NCI-H146 (cell line): ENCODE results near the gene KIF25.

Experiments
- DNase-seq: peaks from one replicate; lab custom pipeline; 2025; lab: John Stamatoyannopoulos, UW

The KIF25 gene

GRCh38 chr6:167997642-167998041, at the start of gene KIF25:
KIF25 (plus strand) TSS chr6:167997671; CDS start chr6:168029586, 31,915 bp downstream.
- DNase-seq, result no peak

GRCh38 chr6:167947716-167948115, 49.8 kb upstream of the KIF25 start:
- DNase-seq, result no peak

- no peak for DNase-seq
These were observed 48.8 kb upstream of the KIF25 start for GRCh38 chr6:167948716-167949115.

GRCh38 chr6:167949121-167949684, 48.3 kb upstream of the KIF25 start:
- no peak for DNase-seq

GRCh38 chr6:167951781-167952511, 45.5 kb upstream of the KIF25 start:
- DNase-seq, result no peak

GRCh38 chr6:167952512-167952859, 45.0 kb upstream of the KIF25 start:
- no peak for DNase-seq

GRCh38 chr6:167953551-167953950, 43.9 kb upstream of the KIF25 start:
- no peak for DNase-seq

GRCh38 chr6:167954151-167954550, 43.3 kb upstream of the KIF25 start:
- no peak for DNase-seq

GRCh38 chr6:167956491-167956890, 41.0 kb upstream of the KIF25 start:
- no peak for DNase-seq

GRCh38 chr6:167956983-167957492, 40.4 kb upstream of the KIF25 start:
- no peak for DNase-seq

GRCh38 chr6:167957626-167958025, 39.8 kb upstream of the KIF25 start:
- no peak for DNase-seq

- no peak for DNase-seq
These were observed 36.9 kb upstream of the KIF25 start for GRCh38 chr6:167960579-167960978.

GRCh38 chr6:167962711-167963110, 34.8 kb upstream of the KIF25 start:
- no peak for DNase-seq

- DNase-seq, result no peak
These were observed 33.8 kb upstream of the KIF25 start for GRCh38 chr6:167963589-167964057.

GRCh38 chr6:167965592-167966539, 31.6 kb upstream of the KIF25 start:
- no peak for DNase-seq

GRCh38 chr6:167966540-167966905, 30.9 kb upstream of the KIF25 start:
- DNase-seq, result no peak

- DNase-seq, result peak; percentile 38
These were observed 29.4 kb upstream of the KIF25 start for GRCh38 chr6:167968091-167968490.

GRCh38 chr6:167970230-167970629, 27.2 kb upstream of the KIF25 start:
- DNase-seq, result no peak

- DNase-seq, result no peak
These were observed 25.3 kb upstream of the KIF25 start for GRCh38 chr6:167972193-167972592.

- DNase-seq, result no peak
These were observed 24.2 kb upstream of the KIF25 start for GRCh38 chr6:167973148-167973885.

GRCh38 chr6:167974640-167975344, 22.7 kb upstream of the KIF25 start:
- DNase-seq, result no peak
